SK-N-SH (cell line): ENCODE data around the gene HAUS7. TPM values are rescaled to one million over a fixed set of nuclear protein-coding genes. Genes with fewer than 3 reads are reported as not detected.

Source experiments
- CTCF ChIA-PET: fragments of 300-600, 350-600 bp; formaldehyde crosslinking; extraction: SDS; loops from one replicate; lab custom pipeline; 2021; lab: Yijun Ruan, JAX
- POLR2A ChIA-PET: fragments of 350-600 bp; sonication (Branson Sonifier 250); formaldehyde crosslinking; extraction: SDS; loops from one replicate; lab custom pipeline; 2020; ENCODE audit warnings: antibody characterized with exemption, inconsistent platforms; lab: Yijun Ruan, JAX
- DNase-seq: peaks from one replicate; pipeline ENCODE4 v3.0.0; 2012
- H2AFZ ChIP-seq: fragments of 200-600 bp; sonication (generic); 2 replicates; pipeline ENCODE4 v1.8.1; 2016; ENCODE audit warnings: antibody characterized with exemption, mild to moderate bottlenecking, low read depth
- H3F3A ChIP-seq: fragments of 200-600 bp; sonication (generic); replicated peaks from 2 replicates; pipeline ENCODE3; 2016; ENCODE audit warnings: antibody characterized with exemption, mild to moderate bottlenecking; ENCODE audit not compliant: insufficient read depth
- H3K27ac ChIP-seq, 2 experiments: fragments of 200-500 bp in 1 of 2; fragments of 200-600 bp in 1 of 2; sonication (Bioruptor generic) in 1 of 2; sonication (generic), shearing (Covaris generic) in 1 of 2; 2 replicates each; pipeline versions ENCODE4 v1.5.1 to v1.6.1; 2014 to 2016; ENCODE audit warnings: low read depth in 2 of 2, inconsistent platforms in 1 of 2, low read length in 1 of 2, mild to moderate bottlenecking in 1 of 2, mixed read lengths in 1 of 2
- H3K27me3 ChIP-seq: fragments of 200-600 bp; sonication (generic), shearing (Covaris generic); 2 replicates; pipeline ENCODE4 v1.6.1; 2016; ENCODE audit warnings: mixed run types; ENCODE audit not compliant: insufficient read depth
- H3K36me3 ChIP-seq, 2 experiments: fragments of 200-500 bp in 1 of 2; fragments of 200-600 bp in 1 of 2; sonication (Bioruptor generic) in 1 of 2; sonication (generic) in 1 of 2; replicated peaks in 1 of 2; 2 replicates each; pipeline versions ENCODE3 to v1.5.1; 2014 to 2016; ENCODE audit warnings: low read length in 1 of 2, mild to moderate bottlenecking in 1 of 2; ENCODE audit not compliant: insufficient read depth in 2 of 2, control insufficient read depth in 1 of 2
- H3K4me1 ChIP-seq, 2 experiments: fragments of 200-500 bp in 1 of 2; fragments of 200-600 bp in 1 of 2; sonication (Bioruptor generic) in 1 of 2; sonication (generic), shearing (Covaris generic) in 1 of 2; 2 replicates each; pipeline versions ENCODE4 v1.5.1 to v1.6.1; 2014 to 2016; ENCODE audit warnings: low read depth in 1 of 2, low read length in 1 of 2, mixed run types in 1 of 2; ENCODE audit not compliant: insufficient read depth in 2 of 2, control insufficient read depth in 1 of 2
- H3K4me2 ChIP-seq: fragments of 200-600 bp; sonication (generic), shearing (Covaris generic); 2 replicates; pipeline ENCODE4 v1.6.1; 2017; ENCODE audit warnings: mixed run types
- H3K4me3 ChIP-seq, 2 experiments: fragments of 200-500 bp in 1 of 2; fragments of 200-600 bp in 1 of 2; sonication (Bioruptor generic) in 1 of 2; sonication (generic), shearing (Covaris generic) in 1 of 2; 2 replicates each; pipeline versions ENCODE4 v1.5.1 to v1.8.1; 2014 to 2016; ENCODE audit warnings: low read depth in 2 of 2, inconsistent platforms in 1 of 2, low read length in 1 of 2, mild to moderate bottlenecking in 1 of 2, mixed read lengths in 1 of 2, moderate library complexity in 1 of 2
- H3K79me2 ChIP-seq: fragments of 200-600 bp; sonication (generic); 2 replicates; pipeline ENCODE4 v1.8.1; 2017; ENCODE audit warnings: mild to moderate bottlenecking; ENCODE audit not compliant: insufficient read depth
- H3K9ac ChIP-seq: fragments of 200-600 bp; sonication (generic); 2 replicates; pipeline ENCODE4 v1.6.1; 2017; ENCODE audit warnings: mixed run types
- H3K9me2 ChIP-seq: fragments of 200-600 bp; sonication (generic); 2 replicates; pipeline ENCODE4 v1.6.1; 2017; ENCODE audit warnings: mixed run types
- H3K9me3 ChIP-seq: fragments of 200-600 bp; sonication (generic); 2 replicates; pipeline ENCODE4 v1.6.1; 2017; ENCODE audit warnings: mixed run types, mild to moderate bottlenecking, moderate library complexity
- H4K20me1 ChIP-seq: fragments of 200-600 bp; sonication (generic); 2 replicates; pipeline ENCODE4 v1.6.1; 2017; ENCODE audit warnings: mild to moderate bottlenecking, mixed run types; ENCODE audit not compliant: insufficient read depth
- FOSL2 ChIP-seq: IDR thresholded peaks from 2 replicates; pipeline ENCODE4 v1.4.0; 2012; ENCODE audit warnings: low read depth, mild to moderate bottlenecking, moderate library complexity, borderline replicate concordance
- NRF1 ChIP-seq: IDR thresholded peaks from 2 replicates; pipeline ENCODE4 v1.6.1; 2012; ENCODE audit warnings: low read depth, mild to moderate bottlenecking, low read length
- SMC3 ChIP-seq: IDR thresholded peaks from 2 replicates; pipeline ENCODE4 v1.6.1; 2012; ENCODE audit warnings: low read depth, low read length, improper control_type of control experiment
- TAF1 ChIP-seq: IDR thresholded peaks from 2 replicates; pipeline ENCODE4 v1.6.1; 2012; ENCODE audit warnings: low read depth, mild to moderate bottlenecking, low read length, moderate library complexity, borderline replicate concordance
- WGBS: methylation state at CpG from one replicate; pipeline ENCODE4 v1.1.6; 2017; ENCODE audit warnings: low lambda C conversion rate; 5-methylcytosine and 5-hydroxymethylcytosine counted together
- polyA plus RNA-seq, 3 experiments: library from polyadenylated mRNA; depleted of rRNA; stranded (reverse); fragments of >200 nt; gene quantifications; 2 replicates each; pipeline ENCODE4 v1.2.3, GENCODE V29; 2012
- TF ChIP-seq, protein P1 (sequence below): fragments of 200-600 bp; sonication (generic); IDR thresholded peaks from 2 replicates; pipeline ENCODE4 v1.6.1; 2017; ENCODE audit warnings: antibody characterized with exemption, mild to moderate bottlenecking, moderate library complexity
- TF ChIP-seq, protein P2 (sequence below): IDR thresholded peaks from 2 replicates; pipeline ENCODE4 v1.6.1; 2012; ENCODE audit warnings: mild to moderate bottlenecking, low read depth, low read length, moderate library complexity

The HAUS7 gene
- polyA plus RNA-seq, 1 of the 3 experiments (the other 2 are of a cell fraction) = 39.7 TPM

DNA sequence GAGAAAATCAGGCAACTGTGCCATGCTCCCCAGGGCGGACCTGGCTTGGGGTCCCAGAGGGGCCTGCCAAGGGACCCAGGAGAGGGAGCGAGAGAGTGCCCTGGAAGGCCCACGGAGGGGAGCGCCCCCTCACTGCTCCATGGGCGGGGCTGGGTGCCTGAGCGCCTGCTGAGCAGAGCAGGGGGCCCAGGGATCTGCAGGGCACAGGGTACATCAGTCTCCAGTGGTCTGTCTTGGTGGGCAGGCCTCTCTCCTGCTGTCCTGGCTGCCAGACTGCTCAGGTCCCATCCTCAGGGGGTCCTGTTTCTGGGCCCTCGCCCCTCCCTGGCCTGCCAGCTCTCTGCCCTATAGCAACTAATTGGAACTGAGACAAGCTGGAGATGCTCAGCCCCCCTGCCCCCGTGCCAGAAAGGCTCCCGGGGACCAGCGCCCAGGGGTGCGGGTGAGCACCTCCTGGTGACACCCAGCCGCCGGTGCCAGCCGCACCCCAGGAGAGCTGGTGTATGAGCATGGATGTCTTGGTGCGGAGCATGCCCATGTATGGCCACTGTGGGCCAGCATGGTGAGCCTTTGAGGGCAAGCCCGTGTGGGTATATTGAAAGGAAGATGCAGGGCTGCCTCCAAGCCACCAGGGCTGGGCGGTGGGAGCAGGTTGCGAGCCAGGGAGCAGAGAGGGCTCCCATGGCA, 25.7 kb upstream of the HAUS7 start (continued):
- TF ChIP-seq FOSL2 (no peak), TAF1 (no peak)
- TF ChIP-seq, protein P1, sequence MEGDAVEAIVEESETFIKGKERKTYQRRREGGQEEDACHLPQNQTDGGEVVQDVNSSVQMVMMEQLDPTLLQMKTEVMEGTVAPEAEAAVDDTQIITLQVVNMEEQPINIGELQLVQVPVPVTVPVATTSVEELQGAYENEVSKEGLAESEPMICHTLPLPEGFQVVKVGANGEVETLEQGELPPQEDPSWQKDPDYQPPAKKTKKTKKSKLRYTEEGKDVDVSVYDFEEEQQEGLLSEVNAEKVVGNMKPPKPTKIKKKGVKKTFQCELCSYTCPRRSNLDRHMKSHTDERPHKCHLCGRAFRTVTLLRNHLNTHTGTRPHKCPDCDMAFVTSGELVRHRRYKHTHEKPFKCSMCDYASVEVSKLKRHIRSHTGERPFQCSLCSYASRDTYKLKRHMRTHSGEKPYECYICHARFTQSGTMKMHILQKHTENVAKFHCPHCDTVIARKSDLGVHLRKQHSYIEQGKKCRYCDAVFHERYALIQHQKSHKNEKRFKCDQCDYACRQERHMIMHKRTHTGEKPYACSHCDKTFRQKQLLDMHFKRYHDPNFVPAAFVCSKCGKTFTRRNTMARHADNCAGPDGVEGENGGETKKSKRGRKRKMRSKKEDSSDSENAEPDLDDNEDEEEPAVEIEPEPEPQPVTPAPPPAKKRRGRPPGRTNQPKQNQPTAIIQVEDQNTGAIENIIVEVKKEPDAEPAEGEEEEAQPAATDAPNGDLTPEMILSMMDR = no peak

DNA sequence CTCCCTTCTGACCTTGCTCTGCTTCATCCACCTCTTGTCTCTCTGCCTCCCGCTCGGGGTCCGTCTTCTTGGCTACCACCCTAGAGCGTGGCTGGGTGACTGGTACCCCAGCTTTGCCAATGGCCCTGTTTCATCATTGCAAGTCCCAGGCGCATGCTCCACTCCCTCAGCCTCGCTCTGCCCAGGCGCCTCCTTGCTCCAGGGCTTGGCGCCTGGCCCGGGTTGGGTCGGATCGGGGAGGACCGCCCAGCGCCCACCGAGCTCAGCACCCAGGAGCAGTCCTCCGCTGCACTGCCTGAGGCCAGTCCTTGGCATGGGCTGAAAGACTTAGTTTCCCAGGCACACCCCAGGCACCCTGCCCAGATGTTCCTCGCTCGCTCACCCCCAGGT, 25.0 kb upstream of the HAUS7 start:
- H3K36me3 ChIP-seq = no peaks in the 10 kb centered on the region
- H3K4me2 ChIP-seq = peak overlapping the region; percentile 68; the same call in 1 of the 2 replicates
- no peaks in the 10 kb centered on the region for H3K27me3 ChIP-seq
- peak overlapping the region; percentile 39; a peak in 2 of 4 replicates for H3K4me3 ChIP-seq
- H3K79me2 ChIP-seq = no peaks in the 10 kb centered on the region
- no peak for DNase-seq
- H4K20me1 ChIP-seq = 0 out of 2 replicates have a peak, but pooled peaks cover 3% of the 10 kb centered on the region
- no peak overlapping the region for H2AFZ ChIP-seq
- H3K9me3 ChIP-seq = no peaks in the 10 kb centered on the region
- no peak overlapping the region; the same call in 1 of the 2 replicates for H3K9ac ChIP-seq
- no peak overlapping the region for H3K27ac ChIP-seq
- no peaks in the 10 kb centered on the region for H3K9me2 ChIP-seq
- POLR2A ChIA-PET = no interaction called here
- H3K4me1 ChIP-seq = peaks cover 8 to 51% of the 10 kb centered on the region in 2 experiments; a peak in 1 of 4 replicates
- TF ChIP-seq, protein P2, sequence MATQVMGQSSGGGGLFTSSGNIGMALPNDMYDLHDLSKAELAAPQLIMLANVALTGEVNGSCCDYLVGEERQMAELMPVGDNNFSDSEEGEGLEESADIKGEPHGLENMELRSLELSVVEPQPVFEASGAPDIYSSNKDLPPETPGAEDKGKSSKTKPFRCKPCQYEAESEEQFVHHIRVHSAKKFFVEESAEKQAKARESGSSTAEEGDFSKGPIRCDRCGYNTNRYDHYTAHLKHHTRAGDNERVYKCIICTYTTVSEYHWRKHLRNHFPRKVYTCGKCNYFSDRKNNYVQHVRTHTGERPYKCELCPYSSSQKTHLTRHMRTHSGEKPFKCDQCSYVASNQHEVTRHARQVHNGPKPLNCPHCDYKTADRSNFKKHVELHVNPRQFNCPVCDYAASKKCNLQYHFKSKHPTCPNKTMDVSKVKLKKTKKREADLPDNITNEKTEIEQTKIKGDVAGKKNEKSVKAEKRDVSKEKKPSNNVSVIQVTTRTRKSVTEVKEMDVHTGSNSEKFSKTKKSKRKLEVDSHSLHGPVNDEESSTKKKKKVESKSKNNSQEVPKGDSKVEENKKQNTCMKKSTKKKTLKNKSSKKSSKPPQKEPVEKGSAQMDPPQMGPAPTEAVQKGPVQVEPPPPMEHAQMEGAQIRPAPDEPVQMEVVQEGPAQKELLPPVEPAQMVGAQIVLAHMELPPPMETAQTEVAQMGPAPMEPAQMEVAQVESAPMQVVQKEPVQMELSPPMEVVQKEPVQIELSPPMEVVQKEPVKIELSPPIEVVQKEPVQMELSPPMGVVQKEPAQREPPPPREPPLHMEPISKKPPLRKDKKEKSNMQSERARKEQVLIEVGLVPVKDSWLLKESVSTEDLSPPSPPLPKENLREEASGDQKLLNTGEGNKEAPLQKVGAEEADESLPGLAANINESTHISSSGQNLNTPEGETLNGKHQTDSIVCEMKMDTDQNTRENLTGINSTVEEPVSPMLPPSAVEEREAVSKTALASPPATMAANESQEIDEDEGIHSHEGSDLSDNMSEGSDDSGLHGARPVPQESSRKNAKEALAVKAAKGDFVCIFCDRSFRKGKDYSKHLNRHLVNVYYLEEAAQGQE = no peak
- TF ChIP-seq SMC3 (no peak), NRF1 (0 out of 2 replicates have a peak, but pooled peaks have one; percentile 13)
- TF ChIP-seq, protein P1 = peak; percentile 16; the same call in 1 of the 2 replicates
- WGBS = 16% methylated on average over 14 of the region's 17 CpGs
- CTCF ChIA-PET = interaction anchor here (1.1 to 7.0 kb wide), 3 partner anchors 12 to 34 kb away, joined by 3 to 70 read pairs (median 14); partner anchors contain the start of gene HAUS7
- peaks cover 5% of the 10 kb centered on the region for H3F3A ChIP-seq
